GM23248 (cell line): ENCODE data around the gene SPPL2C.

ENCODE experiments used
- EZH2 ChIP-seq: fragments of 200-600 bp; sonication (generic); IDR thresholded peaks from 2 replicates; pipeline ENCODE4 v1.6.1; 2018; ENCODE audit warnings: antibody characterized with exemption, mild to moderate bottlenecking; ENCODE audit not compliant: insufficient read depth, poor library complexity, severe bottlenecking
- EZH2phosphoT487 ChIP-seq: fragments of 200-600 bp; sonication (generic); IDR thresholded peaks from 2 replicates; pipeline ENCODE4 v1.6.1; 2018; ENCODE audit warnings: antibody characterized with exemption, moderate library complexity, mild to moderate bottlenecking, low read depth; ENCODE audit not compliant: insufficient read depth

DNA sequence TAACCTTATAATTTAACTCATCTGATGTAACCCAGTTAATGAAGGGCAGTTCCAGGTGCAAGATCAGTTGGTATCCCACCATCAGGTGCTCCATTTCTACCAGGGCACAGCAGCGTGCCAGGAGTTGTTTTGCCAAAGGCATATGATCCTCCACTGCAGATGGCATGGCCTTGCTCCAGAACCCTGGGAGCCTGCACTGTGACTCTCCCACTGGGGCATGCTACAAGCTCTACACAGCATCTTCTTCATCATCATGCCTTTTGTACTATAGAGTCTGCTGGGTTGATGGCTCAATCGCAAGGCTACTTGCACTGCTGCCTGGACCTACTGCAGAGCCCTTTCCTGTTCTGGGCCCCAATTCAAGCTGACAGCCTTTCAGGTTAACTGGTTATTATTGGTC, 38.4 kb downstream of the SPPL2C start:
- TF ChIP-seq EZH2 (no peak), EZH2phosphoT487 (no peak)
